HG03342 (cell line): ENCODE data around the gene OR2A25.
"Not testable (repeated sequence)": the region's sequence is repeated elsewhere in the genome, so short reads cannot be mapped to it uniquely, and the experiment has no call there.

Source experiments
- ATAC-seq: cut with Tn5 transposase; IDR thresholded peaks from one replicate; pipeline ENCODE4 v1.9.1; 2021; ENCODE audit warnings: mild to moderate bottlenecking, moderate library complexity; ENCODE audit not compliant: unreplicated experiment

Gene OR2A25, protein sequence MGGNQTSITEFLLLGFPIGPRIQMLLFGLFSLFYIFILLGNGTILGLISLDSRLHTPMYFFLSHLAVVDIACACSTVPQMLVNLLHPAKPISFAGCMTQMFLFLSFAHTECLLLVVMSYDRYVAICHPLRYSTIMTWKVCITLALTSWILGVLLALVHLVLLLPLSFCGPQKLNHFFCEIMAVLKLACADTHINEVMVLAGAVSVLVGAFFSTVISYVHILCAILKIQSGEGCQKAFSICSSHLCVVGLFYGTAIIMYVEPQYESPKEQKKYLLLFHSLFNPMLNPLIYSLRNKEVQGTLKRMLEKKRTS

DNA sequence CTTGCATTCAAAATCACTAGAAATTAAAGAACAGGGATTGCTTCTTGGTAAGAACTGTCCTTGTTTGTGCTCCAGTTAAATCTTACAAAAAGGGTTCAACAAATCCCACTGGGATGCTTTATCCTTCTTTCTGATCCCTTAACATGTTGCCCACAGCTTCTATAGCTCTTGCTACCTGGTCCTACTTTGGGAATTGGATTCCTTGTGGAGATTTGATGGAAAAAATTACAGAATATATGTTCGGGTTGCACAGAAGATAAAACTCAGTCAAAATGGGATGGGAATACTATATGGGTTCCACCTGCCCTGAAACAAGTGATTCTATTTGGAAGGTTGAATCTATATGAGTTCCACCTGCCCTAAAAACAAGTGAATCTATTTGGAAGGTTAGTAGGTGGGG, at the start of gene OR2A25:
Gene OR2A25, plus strand, starts transcription at position 301 of the 400 bp plus-strand sequence. CDS start 4,409 bp downstream, outside the sequence.
- ATAC-seq: no peak

- no peak for ATAC-seq
These were observed 49.3 kb upstream of the OR2A25 start for GRCh38 chr7:144020340-144020739.

DNA sequence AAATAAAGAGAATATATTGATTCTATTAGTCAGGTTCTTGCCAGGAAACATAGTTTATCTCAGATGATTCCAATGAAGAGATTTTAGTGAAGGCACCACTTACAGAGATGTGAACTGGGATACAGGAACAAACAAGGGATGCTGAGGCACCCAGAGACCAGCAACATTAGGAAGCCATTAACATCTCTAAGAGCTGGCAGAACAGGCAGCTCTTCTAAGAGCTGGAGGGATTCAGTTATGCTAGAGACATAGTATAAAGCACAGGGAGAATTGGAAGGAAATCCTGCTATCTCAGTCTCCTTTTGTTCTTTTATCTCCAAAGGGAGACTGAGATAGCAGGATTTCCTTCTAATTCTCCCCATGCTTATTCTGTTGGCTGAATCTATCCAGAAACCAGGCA, 47.4 kb upstream of the OR2A25 start:
- no peak for ATAC-seq

DNA sequence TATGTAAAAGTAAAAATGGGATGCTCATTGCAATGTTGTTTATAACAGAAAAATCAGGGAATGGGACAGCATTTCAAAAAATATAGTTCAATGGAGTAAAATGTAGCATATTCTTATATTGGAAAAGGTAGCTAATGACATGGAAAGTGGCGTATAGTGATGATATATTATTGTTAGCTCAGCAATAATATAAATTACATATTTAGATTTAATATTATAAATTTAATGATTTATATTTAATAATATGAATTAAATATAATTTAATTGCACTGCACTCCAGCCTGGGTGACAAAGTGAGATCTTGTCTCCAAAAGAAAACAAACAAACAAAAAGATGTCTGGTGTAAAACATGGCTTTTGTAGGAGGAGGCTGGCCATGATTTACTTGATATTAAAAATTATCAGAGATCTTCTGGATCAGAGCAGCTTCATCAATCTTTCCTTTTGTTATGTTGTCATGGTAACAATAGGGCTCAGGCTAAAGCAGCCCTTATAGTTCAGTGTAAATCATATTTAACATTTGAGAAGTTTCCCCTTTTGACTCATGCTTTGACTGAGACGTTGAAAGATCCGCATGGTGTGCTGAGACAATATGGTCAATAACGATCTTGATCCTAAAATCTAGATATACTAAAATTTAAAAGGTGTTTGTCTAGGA, 46.3 kb upstream of the OR2A25 start:
- no peak for ATAC-seq

GRCh38 chr7:144024213-144024612, 45.4 kb upstream of the OR2A25 start:
- ATAC-seq: no peak

DNA sequence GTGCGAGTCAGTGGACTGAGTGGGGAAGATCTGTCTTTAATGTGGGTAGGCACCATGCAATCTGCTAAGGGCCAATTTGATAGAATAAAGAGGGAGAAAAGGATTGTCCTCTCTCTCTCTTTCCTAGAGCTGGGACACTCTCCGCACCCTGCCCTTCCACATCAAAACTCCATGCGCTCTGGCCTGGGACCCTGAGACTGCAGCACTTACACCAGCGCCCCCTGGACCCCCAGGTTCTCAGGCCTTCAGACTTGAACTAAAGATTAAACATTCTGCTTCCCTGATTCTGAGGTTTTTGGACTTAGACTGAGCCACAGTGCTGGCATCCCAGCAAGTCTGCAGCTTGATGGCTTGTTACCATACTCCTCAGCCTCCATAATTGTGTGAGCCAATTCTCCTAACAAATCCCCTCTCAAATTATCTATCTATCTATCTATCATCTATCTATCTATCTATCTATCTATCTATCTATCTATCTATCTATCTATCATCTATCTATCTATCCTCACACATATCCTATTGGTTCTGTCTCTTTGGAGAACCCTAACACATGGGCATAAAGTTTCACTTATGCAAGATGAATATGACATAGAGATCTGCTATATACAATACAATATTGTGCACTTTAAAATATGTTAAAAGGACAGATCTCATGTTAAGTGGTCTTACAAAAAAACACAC, 43.3 kb upstream of the OR2A25 start:
- ATAC-seq: no peak

GRCh38 chr7:144027070-144027469, 42.5 kb upstream of the OR2A25 start:
- ATAC-seq: no peak

- ATAC-seq: no peak
These were observed 41.6 kb upstream of the OR2A25 start for GRCh38 chr7:144027974-144028373.

- ATAC-seq: no peak
These were observed 41.1 kb upstream of the OR2A25 start for GRCh38 chr7:144028547-144028946.

DNA sequence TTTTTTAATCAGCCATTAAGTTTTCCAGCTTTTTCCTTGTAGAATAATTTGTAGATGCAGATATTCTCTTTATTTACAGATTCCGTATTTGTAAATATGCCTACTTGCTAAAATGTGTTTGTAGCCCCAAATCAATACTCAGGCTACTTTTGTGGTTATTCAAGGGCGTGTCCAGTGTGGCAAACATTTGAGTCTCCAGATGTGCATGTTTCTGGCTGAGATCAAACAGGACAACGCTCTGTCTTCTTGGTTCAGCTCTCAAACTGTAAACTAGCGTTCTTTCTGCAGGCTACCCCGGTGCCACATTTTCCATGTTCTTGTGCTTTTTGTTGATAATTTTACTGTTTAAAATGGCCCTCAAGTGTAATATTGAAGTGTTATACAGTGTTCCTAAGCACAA, 37.1 kb upstream of the OR2A25 start:
- no peak for ATAC-seq

DNA sequence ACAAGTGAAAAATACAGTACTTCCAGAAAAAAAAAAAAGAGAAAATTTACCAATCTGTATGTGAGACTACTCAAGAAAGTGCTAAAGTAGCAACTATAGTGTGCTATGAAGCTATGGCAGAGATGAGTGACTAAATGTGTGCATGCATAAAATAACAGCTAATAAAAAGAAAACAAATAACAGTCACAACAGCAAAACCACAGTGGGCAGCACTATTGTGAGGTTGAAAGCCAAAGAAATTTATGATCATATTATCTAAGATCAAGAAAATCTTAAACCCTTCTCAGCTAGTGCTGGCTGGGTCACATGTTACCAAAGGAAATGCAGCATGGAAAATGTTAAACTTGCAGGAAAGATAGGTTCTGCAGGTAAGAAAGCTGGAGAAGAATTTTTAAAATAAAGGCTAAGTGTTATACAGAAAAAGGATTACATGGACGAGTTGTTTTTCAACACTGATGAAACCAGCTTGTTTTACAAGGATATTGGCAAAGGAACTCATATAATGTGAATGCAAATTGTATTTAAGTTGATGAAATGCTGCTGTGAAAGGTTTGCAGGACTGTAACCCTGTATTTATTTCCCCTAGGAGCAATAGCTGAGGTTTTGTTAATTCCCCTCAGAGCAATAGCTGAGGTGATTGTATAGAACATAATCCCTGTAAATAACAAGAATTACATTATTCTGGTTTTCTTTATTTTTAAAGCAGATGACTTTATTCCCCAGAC, 36.5 kb upstream of the OR2A25 start:
- ATAC-seq: no peak

DNA sequence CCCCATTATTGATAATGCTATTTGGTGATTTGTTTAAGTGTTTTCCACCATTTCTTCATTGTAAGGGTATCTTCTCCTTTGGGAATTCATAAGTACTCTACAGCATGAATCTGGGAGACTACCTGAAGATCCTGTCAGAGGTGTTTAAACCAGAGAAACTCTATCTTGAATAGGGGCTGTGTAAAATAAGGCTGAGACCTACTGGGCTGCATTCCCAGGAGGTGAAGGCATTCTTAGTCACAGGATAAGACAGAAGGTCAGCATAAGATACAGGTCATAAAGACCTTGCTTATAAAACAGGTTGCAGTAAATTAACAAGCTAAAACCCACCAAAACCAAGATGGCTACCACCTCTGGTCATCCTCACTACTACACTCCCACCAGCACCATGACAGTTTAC, 34.2 kb upstream of the OR2A25 start:
- no peak for ATAC-seq

GRCh38 chr7:144036302-144036885, 33.2 kb upstream of the OR2A25 start:
- no peak for ATAC-seq

GRCh38 chr7:144037414-144038035, 32.1 kb upstream of the OR2A25 start:
- ATAC-seq: no peak

DNA sequence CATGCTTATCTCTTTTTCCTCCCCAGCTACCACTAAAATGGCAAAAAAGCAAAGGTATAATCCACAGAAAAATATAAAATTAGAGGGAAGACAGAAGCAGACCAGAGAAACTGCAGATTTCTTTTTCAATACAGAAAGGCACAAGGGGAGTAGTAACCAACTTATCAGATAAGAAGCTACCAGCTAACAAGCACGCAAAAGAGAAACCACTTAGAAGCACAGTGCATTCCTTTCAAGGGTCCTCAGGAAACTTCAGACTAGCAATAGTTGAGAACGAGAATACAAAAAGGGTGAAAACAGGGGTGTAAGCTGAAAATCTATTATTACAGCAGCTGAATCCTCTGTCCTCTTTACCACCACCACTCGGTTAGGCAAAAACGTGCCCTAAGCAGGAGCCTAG, 30.7 kb upstream of the OR2A25 start:
- no peak for ATAC-seq

GRCh38 chr7:144048648-144049047, 21.0 kb upstream of the OR2A25 start, which contains the start of gene OR2A5:
TSS of gene OR2A5 (plus strand) at chr7:144048948. CDS start at chr7:144050402, 1,454 bp downstream.
- ATAC-seq: no peak

- no peak for ATAC-seq
These were observed 20.1 kb upstream of the OR2A25 start for GRCh38 chr7:144049491-144049890.

DNA sequence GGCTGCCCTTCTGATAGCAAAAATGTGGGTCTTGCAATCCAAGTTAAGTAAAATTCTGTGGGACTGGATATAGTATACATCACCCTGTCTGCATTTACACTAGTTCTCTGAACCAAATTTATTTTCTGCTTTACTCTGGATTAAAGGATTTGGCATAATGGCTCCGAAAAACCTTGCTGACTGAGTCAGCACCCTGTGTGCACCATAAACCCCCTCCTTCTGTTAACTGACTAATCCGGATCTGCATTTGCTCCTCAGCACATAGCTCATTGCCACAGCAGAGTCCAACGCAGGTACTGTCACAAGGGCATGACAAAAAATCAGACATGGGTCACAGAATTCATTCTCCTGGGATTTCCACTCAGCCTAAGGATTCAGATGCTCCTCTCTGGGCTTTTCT, 19.5 kb upstream of the OR2A25 start:
- ATAC-seq: no peak

DNA sequence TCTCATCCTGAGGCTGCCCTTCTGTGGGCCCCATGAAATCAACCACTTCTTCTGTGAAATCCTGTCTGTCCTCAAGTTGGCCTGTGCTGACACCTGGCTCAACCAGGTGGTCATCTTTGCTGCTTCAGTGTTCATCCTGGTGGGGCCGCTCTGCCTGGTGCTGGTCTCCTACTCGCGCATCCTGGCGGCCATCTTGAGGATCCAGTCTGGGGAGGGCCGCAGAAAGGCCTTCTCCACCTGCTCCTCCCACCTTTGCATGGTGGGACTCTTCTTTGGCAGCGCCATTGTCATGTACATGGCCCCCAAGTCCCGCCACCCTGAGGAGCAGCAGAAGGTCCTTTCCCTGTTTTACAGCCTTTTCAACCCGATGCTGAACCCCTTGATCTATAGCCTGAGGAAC, 18.7 kb upstream of the OR2A25 start:
- ATAC-seq: not testable (repeated sequence)

DNA sequence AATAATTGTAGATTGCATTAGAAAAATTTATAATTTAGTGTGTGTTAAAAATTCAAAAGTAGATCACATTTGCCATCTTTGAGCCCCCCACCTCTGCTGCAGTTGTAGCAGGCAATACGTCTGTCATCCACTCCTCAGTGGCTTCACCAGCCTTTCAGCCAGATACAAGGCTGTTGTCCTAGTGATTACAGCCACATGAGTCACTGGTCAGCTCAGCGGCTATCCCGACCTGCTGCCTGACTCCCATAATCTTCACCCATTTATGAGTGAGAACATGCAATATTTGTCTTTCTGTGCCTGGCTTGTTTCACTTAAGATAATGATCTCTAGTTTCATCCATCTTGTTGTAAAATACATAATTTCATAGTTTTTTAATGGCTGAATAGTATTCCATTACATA, 11.7 kb upstream of the OR2A25 start:
- ATAC-seq: no peak
